Activated CD8-positive, alpha-beta memory T cell treated with anti-CD3 and anti-CD28 coated beads, Interleukin-2, amount 10 ng/mL, durations not matched to agents 7 days and 5 days (primary cell): Measurements from ENCODE around the gene ACSL3. TPM values are rescaled to one million over a fixed set of nuclear protein-coding genes. Genes with fewer than 3 reads are reported as not detected.

ENCODE experiments used
- total RNA-seq, 2 experiments: library from RNA; stranded (reverse); gene quantifications; one replicate each; pipeline ENCODE4 v1.2.3, GENCODE V29; 2021

ACSL3 gene
- total RNA-seq, 2 experiments from 2014 or later: 32.1 to 58.7 TPM

Other genes with a start within 250 kb of the ACSL3 start
- gene FARSB, start 204.9 kb upstream of the ACSL3 start, total RNA-seq: 10 to 100 TPM; 25.8 to 33.1 TPM
- not detected for gene MOGAT1, start 189.4 kb upstream of the ACSL3 start, total RNA-seq
- gene KCNE4, start 191.2 kb downstream of the ACSL3 start, total RNA-seq: not detected